Gastroesophageal sphincter (tissue), 3 donors: ENCODE results near the gene LDLRAD2.

Source experiments
- CTCF ChIP-seq, 4 experiments: fragments of 200-600 bp in 2 of 4; fragments of 450-650 bp in 2 of 4; sonication (generic) in 1 of 4; IDR thresholded peaks; one replicate each; pipeline ENCODE4 v1.5.1; 2017 to 2019; ENCODE audit warnings: antibody characterized with exemption in 4 of 4, mild to moderate bottlenecking in 2 of 4, moderate library complexity in 2 of 4
- POLR2A ChIP-seq, 2 donors: fragments of 450-650 bp; IDR thresholded peaks; one replicate each; pipeline ENCODE4 v1.6.1; 2017; ENCODE audit warnings: antibody characterized with exemption in 2 of 2, mild to moderate bottlenecking in 2 of 2, moderate library complexity in 1 of 2

DNA sequence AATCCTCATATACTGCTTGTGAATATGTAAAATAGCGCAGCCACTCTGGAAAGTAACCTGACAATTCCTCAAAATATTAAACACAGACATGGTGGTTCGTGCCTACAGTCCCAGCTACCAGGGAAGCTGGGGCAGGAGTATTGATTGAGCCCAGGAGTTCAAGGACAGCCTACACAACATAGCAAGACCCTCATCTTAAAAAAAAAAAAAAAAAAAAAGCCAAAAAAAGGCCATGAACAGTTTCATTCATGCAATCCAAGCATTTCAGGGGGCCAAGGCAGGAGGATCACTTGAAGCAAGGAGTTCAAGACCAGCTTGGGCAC is 33.7 kb upstream of the LDLRAD2 start:
- TF ChIP-seq POLR2A (IDR thresholded peaks at IDR 0.05) (no peak), CTCF (IDR thresholded peaks at IDR 0.05) (no peak)
